Activated T-helper 17 cell treated with anti-CD3 and anti-CD28 coated beads, Interleukin-2, amount 50 U/mL, for 72 hours (primary cell): ENCODE data around the gene CADPS2. TPM values are rescaled to one million over a fixed set of nuclear protein-coding genes. Genes with fewer than 3 reads are reported as not detected.

Experiments used
- ATAC-seq: fragments of 150-1000 bp; cut with Tn5 transposase; replicated peaks from 2 replicates; pipeline ENCODE4 v1.10.0; 2021; ENCODE audit warnings: mild to moderate bottlenecking, moderate library complexity
- H3K27ac Mint-ChIP-seq: one replicate; pipeline ENCODE4 v1.8.0; 2022; ENCODE audit warnings: mixed read lengths
- H3K27me3 Mint-ChIP-seq: one replicate; pipeline ENCODE4 v1.8.0; 2022; ENCODE audit warnings: mixed read lengths
- H3K36me3 Mint-ChIP-seq: one replicate; pipeline ENCODE4 v1.8.0; 2022; ENCODE audit warnings: low read depth, mild to moderate bottlenecking, mixed read lengths
- H3K4me1 Mint-ChIP-seq: one replicate; pipeline ENCODE4 v1.8.0; 2022; ENCODE audit warnings: mixed read lengths
- H3K4me3 Mint-ChIP-seq: one replicate; pipeline ENCODE4 v1.8.0; 2022; ENCODE audit warnings: mild to moderate bottlenecking, mixed read lengths
- H3K9me3 Mint-ChIP-seq: one replicate; pipeline ENCODE4 v1.8.0; 2022; ENCODE audit warnings: mixed read lengths
- total RNA-seq, 2 donors: library from RNA; stranded (reverse); gene quantifications; one replicate each; pipeline ENCODE4 v1.2.3, GENCODE V29; 2022

CADPS2 gene
- total RNA-seq, 2 donors from 2014 or later = not detected

GRCh38 chr7:122736183-122736582 lies 150.1 kb downstream of the CADPS2 start:
- Mint-ChIP-seq H3K4me1 (no peaks in the 10 kb centered on the region), H3K9me3 (peaks cover 4% of the 10 kb centered on the region), H3K4me3 (no peak overlapping the region), H3K27me3 (no peaks in the 10 kb centered on the region), H3K36me3 (no peaks in the 10 kb centered on the region), H3K27ac (no peak overlapping the region)
- no peak for ATAC-seq

DNA sequence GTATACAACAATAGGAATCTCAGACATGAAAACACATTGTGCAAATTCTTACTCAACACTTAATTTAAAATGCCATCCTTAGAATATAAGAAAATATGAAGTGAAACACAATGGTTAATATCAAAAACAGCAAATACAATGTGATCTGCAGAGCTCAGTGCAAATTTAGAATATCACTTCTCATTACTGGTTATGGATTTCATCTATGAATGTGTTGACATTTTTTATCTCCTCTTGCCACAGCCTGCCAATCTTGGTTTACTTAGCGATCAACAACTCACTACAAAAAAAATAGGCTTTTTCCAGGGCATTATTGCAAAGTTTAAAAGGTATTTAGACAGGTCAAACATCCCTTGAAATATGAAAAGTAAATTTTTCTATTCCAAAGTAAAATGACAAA lies 158.5 kb downstream of the CADPS2 start:
- Mint-ChIP-seq H3K9me3 (no peaks in the 10 kb centered on the region), H3K27me3 (no peaks in the 10 kb centered on the region), H3K27ac (no peak overlapping the region), H3K36me3 (no peaks in the 10 kb centered on the region), H3K4me3 (no peak overlapping the region), H3K4me1 (no peaks in the 10 kb centered on the region)
- ATAC-seq = no peak

DNA sequence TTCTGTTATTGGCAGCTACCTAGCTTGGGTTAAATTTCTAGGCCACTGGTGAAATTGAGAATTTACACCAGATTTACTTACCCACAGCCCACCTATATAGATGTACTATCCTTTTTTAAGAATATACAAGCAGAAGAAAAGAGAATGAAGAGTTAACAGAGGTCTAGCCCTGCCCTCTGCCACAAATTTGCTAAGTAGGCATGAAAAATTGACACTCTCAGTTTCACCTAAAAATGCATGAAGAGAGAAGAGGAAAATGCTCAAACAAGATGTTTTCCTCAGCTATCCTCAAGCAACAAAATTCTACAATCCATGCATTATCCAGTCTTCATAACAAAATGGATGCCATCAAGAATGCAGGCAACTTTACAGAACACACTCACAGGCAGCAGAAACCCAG lies 158.9 kb downstream of the CADPS2 start:
- Mint-ChIP-seq H3K9me3 (no peaks in the 10 kb centered on the region), H3K27ac (no peak overlapping the region), H3K4me3 (no peak overlapping the region), H3K27me3 (no peaks in the 10 kb centered on the region), H3K4me1 (no peaks in the 10 kb centered on the region), H3K36me3 (no peaks in the 10 kb centered on the region)
- no peak for ATAC-seq

GRCh38 chr7:122726881-122727280 lies 159.4 kb downstream of the CADPS2 start:
- ATAC-seq = no peak
- Mint-ChIP-seq H3K9me3 (no peaks in the 10 kb centered on the region), H3K36me3 (no peaks in the 10 kb centered on the region), H3K27me3 (no peaks in the 10 kb centered on the region), H3K4me3 (no peak overlapping the region), H3K4me1 (no peaks in the 10 kb centered on the region), H3K27ac (no peak overlapping the region)

- no peak overlapping the region for H3K4me3 Mint-ChIP-seq
- ATAC-seq = no peak
- no peaks in the 10 kb centered on the region for H3K36me3 Mint-ChIP-seq
- H3K27ac Mint-ChIP-seq = no peak overlapping the region
- H3K4me1 Mint-ChIP-seq = no peaks in the 10 kb centered on the region
- no peaks in the 10 kb centered on the region for H3K9me3 Mint-ChIP-seq
- H3K27me3 Mint-ChIP-seq = no peaks in the 10 kb centered on the region
Observed at GRCh38 chr7:122724366-122724765, 161.9 kb downstream of the CADPS2 start.

DNA sequence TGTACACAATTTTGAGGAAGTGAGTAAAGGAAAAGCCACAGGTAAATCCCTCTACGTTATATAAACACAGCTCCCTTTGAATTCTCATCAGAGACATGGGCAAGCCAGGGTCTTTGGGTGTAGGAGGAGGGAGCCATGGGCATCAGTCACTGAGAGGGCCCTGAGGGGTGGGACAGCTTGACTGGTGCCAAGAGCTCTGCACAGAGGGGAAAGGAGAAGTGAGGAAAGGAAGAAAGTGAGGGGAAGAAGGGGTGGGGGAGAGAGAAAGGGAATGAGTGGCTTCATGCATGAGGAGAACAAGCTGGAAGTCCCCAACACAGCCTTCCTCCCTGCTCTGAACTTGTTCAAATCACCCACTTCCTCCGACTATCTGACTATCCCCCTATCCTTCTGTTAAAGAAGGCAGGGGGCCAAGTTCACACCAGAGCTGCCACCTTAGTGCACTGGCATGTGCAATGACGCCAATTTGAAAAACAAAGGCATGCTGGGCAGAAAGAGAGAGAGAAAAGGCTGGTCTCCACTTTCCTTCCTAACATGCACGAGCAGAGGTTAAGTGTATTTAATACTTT lies 167.2 kb downstream of the CADPS2 start:
- no peaks in the 10 kb centered on the region for H3K36me3 Mint-ChIP-seq

GRCh38 chr7:122717356-122718089 lies 168.7 kb downstream of the CADPS2 start:
- no peak overlapping the region for H3K27ac Mint-ChIP-seq
- H3K36me3 Mint-ChIP-seq = no peaks in the 10 kb centered on the region
- H3K9me3 Mint-ChIP-seq = no peaks in the 10 kb centered on the region
- no peaks in the 10 kb centered on the region for H3K27me3 Mint-ChIP-seq
- no peak for ATAC-seq
- no peak overlapping the region for H3K4me3 Mint-ChIP-seq
- H3K4me1 Mint-ChIP-seq = no peaks in the 10 kb centered on the region

More for the DNA sequence above, 167.2 kb downstream of the CADPS2 start:
- no peak overlapping the region for H3K27ac Mint-ChIP-seq
- H3K27me3 Mint-ChIP-seq = no peaks in the 10 kb centered on the region
- ATAC-seq = no peak
- no peaks in the 10 kb centered on the region for H3K9me3 Mint-ChIP-seq
- H3K4me3 Mint-ChIP-seq = no peak overlapping the region
- no peaks in the 10 kb centered on the region for H3K4me1 Mint-ChIP-seq

- no peak overlapping the region for H3K27ac Mint-ChIP-seq
- no peaks in the 10 kb centered on the region for H3K4me1 Mint-ChIP-seq
- H3K36me3 Mint-ChIP-seq = no peaks in the 10 kb centered on the region
- ATAC-seq = no peak
- peaks cover 5% of the 10 kb centered on the region for H3K9me3 Mint-ChIP-seq
- no peaks in the 10 kb centered on the region for H3K27me3 Mint-ChIP-seq
- no peak overlapping the region for H3K4me3 Mint-ChIP-seq
Observed at GRCh38 chr7:122715183-122715582, 171.1 kb downstream of the CADPS2 start.

- no peak for ATAC-seq
- H3K4me3 Mint-ChIP-seq = no peak overlapping the region
- no peaks in the 10 kb centered on the region for H3K4me1 Mint-ChIP-seq
- no peak overlapping the region for H3K27ac Mint-ChIP-seq
- H3K9me3 Mint-ChIP-seq = peaks cover 9% of the 10 kb centered on the region
- H3K27me3 Mint-ChIP-seq = no peaks in the 10 kb centered on the region
- no peaks in the 10 kb centered on the region for H3K36me3 Mint-ChIP-seq
Observed at GRCh38 chr7:122710916-122711315, 175.3 kb downstream of the CADPS2 start.

DNA sequence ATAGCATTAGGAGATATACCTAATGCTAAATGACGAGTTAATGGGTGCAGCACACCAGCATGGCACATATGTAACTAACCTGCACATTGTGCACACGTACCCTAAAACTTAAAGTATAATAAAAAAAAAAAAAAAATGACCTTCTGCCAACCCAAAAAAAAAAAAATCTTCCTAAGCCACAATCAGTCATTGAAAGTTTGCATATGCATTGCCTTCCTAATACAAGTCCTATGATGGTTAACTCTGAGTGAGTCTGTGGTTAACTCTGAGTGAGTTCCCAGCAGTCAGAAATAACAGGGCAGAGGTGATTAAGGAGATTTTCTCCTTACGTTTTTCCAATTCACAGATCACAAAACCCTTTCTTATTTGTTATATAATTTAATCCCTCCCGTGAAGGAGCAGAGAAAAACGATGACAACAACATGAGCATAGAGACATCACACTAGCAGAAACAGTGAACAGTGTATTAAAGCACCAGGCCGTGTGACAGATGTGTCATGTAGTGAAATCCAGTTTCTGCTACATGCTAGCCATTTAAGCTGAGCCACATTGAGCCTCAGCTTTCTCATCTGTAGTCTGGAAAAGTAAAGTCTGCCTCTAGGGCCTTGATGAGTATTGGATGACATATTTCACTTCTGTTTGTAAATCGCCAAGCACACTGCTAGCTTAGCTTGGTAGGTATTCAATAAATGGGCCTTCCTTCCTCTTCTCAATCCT lies 176.2 kb downstream of the CADPS2 start:
- Mint-ChIP-seq H3K9me3 (peaks cover 9% of the 10 kb centered on the region), H3K27ac (no peak overlapping the region), H3K4me3 (no peak overlapping the region), H3K27me3 (no peaks in the 10 kb centered on the region), H3K4me1 (no peaks in the 10 kb centered on the region), H3K36me3 (no peaks in the 10 kb centered on the region)
- no peak for ATAC-seq

- no peaks in the 10 kb centered on the region for H3K27me3 Mint-ChIP-seq
- H3K36me3 Mint-ChIP-seq = no peaks in the 10 kb centered on the region
- no peak for ATAC-seq
- no peak overlapping the region for H3K27ac Mint-ChIP-seq
- H3K9me3 Mint-ChIP-seq = peaks cover 16% of the 10 kb centered on the region
- H3K4me3 Mint-ChIP-seq = no peak overlapping the region
- H3K4me1 Mint-ChIP-seq = no peaks in the 10 kb centered on the region
Observed at GRCh38 chr7:122706836-122707235, 179.4 kb downstream of the CADPS2 start.

GRCh38 chr7:122702872-122703510 lies 183.3 kb downstream of the CADPS2 start, which contains the start of gene RNF148:
Gene RNF148 (minus strand): TSS chr7:122702922. CDS start chr7:122702750, 172 bp downstream.
- peaks cover 12% of the 10 kb centered on the region for H3K9me3 Mint-ChIP-seq
- H3K27me3 Mint-ChIP-seq = no peaks in the 10 kb centered on the region
- ATAC-seq = no peak
- H3K27ac Mint-ChIP-seq = no peak within 1 kb of the TSS
- H3K36me3 Mint-ChIP-seq = no peaks in the 10 kb centered on the region
- no peak within 1 kb of the TSS for H3K4me3 Mint-ChIP-seq
- H3K4me1 Mint-ChIP-seq = no peaks in the 10 kb centered on the region

GRCh38 chr7:122699017-122699416 lies 187.2 kb downstream of the CADPS2 start, which contains the start of gene RNF133:
Gene RNF133 (minus strand): TSS chr7:122699117. CDS start chr7:122698918, 199 bp downstream.
- H3K27me3 Mint-ChIP-seq = no peaks in the 10 kb centered on the region
- H3K36me3 Mint-ChIP-seq = no peaks in the 10 kb centered on the region
- ATAC-seq = no peak
- H3K4me3 Mint-ChIP-seq = no peak within 1 kb of the TSS
- H3K4me1 Mint-ChIP-seq = no peaks in the 10 kb centered on the region
- H3K9me3 Mint-ChIP-seq = peaks cover 15% of the 10 kb centered on the region
- no peak within 1 kb of the TSS for H3K27ac Mint-ChIP-seq

DNA sequence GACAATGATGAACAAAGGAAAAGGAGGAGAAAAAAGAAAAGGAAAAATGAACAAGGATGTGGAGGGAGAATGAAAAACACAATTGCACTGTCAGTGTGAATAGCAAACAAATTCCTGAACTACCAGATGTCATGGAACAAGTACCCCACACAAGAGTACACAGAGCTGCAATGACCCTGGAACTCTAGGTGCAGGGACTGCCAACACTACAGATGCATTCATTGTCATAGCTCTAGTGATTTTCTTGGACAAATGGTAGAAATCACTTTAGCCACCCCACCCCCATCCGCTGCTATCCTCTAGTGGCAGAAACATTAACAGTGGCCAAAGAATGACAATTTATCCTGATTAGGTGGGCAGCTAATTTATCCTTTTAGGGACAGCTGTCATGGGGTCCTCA lies 190.4 kb downstream of the CADPS2 start:
- Mint-ChIP-seq H3K9me3 (peaks cover 15% of the 10 kb centered on the region), H3K36me3 (no peaks in the 10 kb centered on the region), H3K27me3 (no peaks in the 10 kb centered on the region), H3K4me3 (no peak overlapping the region), H3K4me1 (no peaks in the 10 kb centered on the region), H3K27ac (no peak overlapping the region)
- no peak for ATAC-seq
